GM21423 (cell line): Measurements from ENCODE around the gene CTSD.

ENCODE experiments used
- ATAC-seq: cut with Tn5 transposase; IDR thresholded peaks from one replicate; pipeline ENCODE4 v1.9.1; 2021; ENCODE audit warnings: mild to moderate bottlenecking, moderate library complexity; ENCODE audit not compliant: unreplicated experiment

CTSD gene

GRCh38 chr11:1756791-1757771, 6.6 kb downstream of the CTSD start:
- ATAC-seq, result no peak

GRCh38 chr11:1755692-1756561, 7.8 kb downstream of the CTSD start:
- ATAC-seq, result no peak

DNA sequence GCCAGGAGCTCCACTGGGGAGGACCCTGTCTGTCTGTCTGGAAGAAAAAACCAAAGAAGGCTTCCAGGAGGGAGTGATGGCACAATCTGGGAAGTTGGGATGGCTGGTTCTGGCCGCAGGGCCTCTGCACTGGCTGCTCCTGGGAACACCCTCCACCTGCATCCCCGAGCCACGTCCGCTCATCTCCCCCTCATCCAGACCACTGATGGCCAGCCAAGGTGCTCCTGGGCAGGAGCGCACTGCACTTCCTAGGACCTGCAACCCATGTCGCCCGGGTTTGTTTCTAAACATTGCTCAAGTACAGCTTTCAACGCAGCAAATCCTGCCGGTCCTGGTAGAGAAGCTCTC, 8.4 kb downstream of the CTSD start:
- no peak for ATAC-seq

DNA sequence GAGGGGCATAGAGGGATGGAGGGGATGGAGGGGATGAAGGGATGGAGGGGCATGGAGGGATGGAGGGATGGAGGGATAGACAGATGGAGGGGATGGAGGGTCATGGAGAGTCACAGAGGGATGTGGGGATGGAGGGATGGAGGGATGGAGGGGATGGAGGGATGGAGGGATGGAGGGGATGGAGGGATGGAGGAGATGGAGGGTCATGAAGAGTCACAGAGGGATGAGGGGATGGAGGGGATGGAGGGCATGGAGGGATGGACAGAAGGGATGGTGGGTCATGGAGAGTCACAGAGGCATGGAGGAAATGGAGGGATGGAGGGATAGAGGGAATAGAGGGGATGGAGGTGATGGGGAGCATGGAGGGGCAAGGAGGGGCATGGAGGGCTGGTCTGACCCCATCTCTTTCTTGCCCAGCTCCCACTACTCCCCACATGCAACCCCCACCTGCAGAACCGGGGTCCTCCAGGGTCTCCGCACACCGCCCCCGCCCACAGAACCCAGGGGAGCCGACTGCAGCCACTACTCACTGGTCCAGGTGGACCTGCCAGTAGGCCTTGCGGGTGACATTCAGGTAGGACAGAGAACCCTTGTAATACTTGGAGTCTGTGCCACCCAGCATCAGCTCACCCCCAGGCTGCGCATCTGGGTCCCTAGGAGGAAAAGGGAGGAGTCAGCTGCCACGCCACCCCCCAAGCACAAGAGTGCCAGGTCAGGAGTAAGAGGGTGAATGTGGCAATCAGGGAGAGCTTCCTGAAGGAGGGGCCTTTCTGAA, 9.2 kb downstream of the CTSD start:
- no peak for ATAC-seq

DNA sequence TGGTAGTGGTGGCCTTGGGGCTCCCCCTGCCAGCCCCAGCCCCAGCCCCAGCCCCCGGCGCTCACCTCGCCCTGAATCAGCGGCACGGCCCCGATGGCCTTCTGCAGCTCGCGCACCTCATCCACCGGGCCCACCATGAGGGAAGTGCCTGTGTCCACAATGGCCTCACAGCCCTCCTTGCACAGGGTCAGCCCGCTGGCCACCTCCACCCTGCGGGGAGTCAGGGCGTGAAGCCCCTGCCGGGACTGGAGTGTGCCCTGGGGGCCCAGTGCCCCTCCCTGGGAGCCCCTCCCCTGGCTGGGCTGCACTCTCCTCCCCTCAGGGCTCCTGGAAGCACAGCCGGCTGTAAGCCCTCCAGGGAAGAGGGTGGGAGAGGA, 9.8 kb downstream of the CTSD start:
- no peak for ATAC-seq

DNA sequence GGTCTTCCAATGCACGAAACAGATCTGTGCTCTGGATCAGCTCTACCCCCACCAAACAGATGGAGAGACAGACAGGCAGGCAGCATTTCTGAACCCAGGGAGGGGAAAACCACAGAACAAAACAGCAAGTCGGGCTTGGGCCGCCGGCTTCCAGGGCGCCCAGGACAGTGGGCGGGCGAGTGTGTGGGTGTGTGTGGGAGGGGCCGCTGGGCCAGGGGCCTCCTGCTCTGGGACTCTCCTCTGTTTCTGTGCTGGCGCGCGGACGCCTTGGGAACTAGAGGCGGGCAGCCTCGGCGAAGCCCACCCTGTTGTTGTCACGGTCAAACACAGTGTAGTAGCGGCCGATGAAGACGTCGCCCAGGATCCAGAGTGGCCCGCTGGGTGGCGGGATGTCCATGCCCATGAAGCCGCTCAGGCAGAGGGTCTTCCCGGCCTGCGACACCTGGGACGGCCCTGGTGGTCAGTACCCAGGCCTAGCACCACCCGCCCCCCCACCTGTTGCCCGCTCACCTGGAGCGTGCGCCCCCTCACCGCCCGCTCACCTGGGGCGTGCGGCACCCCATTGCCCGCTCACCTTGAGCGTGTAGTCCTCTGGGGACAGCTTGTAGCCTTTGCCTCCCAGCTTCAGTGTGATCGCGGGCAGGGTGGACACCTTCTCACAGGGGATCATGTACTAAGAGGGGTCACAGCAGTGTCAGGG, 10.3 kb downstream of the CTSD start:
- no peak for ATAC-seq

- ATAC-seq, result no peak
These were observed 10.9 kb downstream of the CTSD start for GRCh38 chr11:1752907-1753228.

GRCh38 chr11:1751999-1752906, 11.5 kb downstream of the CTSD start:
- ATAC-seq, result no peak

GRCh38 chr11:1751531-1751921, 12.2 kb downstream of the CTSD start:
- ATAC-seq, result no peak

DNA sequence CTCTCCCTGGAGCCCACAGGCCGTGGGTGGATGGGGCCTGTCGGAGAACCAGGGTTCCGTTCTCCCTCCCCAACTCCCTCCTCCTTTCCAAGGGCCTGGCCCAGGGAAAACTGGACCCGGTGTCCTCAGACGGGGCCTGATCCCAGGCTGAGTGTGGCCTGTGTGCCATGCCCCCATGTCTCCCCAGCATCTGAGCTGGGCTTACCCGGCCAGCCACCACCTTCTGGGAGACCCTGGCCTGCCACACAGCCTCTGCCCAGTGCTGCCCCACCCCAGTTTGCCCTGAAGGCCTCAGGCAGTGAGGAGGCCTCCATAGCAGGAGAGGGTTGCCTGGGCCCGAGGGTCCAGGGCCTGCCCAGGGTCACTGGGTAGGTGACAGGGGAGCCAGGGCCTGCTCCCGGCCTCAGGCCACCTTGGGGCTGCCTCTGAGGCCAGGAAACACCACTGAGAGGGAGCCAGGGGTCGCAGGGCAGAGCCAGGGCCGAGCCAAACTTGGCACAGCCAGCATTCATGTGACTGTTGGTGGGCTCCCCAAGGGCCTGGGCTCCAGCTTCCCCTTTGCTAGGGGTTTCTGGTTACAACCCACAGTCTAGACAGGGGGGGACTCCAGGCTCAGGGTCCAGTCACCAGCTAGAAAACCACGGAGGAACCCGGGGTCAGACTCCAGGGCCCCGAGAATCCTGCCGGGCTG, 12.7 kb downstream of the CTSD start:
- no peak for ATAC-seq

- ATAC-seq, result no peak
These were observed 13.3 kb downstream of the CTSD start, which contains the start of gene IFITM10 for GRCh38 chr11:1750481-1750839. IFITM10 (minus strand) TSS chr11:1750595; CDS start chr11:1750442, 153 bp downstream.

GRCh38 chr11:1749395-1750351, 14.1 kb downstream of the CTSD start:
- ATAC-seq, result no peak

- no peak for ATAC-seq
These were observed 14.9 kb downstream of the CTSD start for GRCh38 chr11:1748636-1749394.

DNA sequence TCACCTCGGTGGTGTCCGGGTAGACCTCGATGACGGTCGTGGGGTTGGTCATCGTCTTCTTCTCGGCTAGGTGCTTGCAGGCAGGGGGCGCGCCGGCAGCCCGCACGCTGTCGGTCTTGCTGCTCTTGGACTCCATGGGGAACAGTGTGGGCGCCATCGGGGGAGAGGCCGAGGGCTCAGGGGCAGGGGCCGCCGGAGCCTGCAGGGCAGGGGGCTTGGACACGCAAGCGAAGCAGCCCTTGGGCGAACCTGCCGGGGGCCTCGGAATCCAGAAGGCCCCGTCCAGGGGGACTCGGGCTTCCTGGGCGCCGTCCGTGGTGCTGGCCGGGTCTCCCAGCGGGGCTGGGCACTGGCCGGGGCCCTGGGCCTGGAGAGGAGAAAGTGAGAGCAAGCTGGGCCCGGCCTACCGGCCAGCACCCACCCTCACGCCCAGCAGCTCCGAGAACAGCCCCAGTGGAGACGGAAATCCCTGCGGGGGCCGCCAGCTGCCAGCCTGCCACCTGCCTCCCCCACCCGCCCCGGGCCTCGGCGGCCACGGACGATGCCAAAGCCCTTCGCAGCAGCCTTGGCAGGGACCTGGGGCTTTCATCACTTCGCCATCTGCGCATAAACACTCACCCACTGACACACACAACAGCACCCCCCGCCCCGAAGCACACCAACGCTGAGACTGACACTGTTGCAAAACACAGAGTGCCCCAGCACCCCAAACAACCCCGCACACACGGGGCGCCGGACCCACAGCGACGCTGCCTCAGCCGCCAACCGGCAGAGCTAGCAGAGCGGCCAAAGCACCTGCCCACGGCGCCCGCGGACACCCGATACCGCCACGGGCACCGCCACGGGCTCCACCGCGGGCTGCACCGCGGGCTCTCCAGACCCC, 15.7 kb downstream of the CTSD start:
- no peak for ATAC-seq

- ATAC-seq, result no peak
These were observed 16.6 kb downstream of the CTSD start for GRCh38 chr11:1746956-1747752.
